ENCODE results near the gene CMTM2. TPM values are rescaled to one million over a fixed set of nuclear protein-coding genes. Genes with fewer than 3 reads are reported as not detected.

Gene CMTM2
- total and polyA plus RNA-seq, 2 donors (not counting 1 experiment from before 2014, with no cell fraction given) = not detected

- TF ChIP-seq, protein P1, sequence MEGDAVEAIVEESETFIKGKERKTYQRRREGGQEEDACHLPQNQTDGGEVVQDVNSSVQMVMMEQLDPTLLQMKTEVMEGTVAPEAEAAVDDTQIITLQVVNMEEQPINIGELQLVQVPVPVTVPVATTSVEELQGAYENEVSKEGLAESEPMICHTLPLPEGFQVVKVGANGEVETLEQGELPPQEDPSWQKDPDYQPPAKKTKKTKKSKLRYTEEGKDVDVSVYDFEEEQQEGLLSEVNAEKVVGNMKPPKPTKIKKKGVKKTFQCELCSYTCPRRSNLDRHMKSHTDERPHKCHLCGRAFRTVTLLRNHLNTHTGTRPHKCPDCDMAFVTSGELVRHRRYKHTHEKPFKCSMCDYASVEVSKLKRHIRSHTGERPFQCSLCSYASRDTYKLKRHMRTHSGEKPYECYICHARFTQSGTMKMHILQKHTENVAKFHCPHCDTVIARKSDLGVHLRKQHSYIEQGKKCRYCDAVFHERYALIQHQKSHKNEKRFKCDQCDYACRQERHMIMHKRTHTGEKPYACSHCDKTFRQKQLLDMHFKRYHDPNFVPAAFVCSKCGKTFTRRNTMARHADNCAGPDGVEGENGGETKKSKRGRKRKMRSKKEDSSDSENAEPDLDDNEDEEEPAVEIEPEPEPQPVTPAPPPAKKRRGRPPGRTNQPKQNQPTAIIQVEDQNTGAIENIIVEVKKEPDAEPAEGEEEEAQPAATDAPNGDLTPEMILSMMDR (IDR thresholded peaks at IDR 0.05) = no peak
- TF ChIP-seq EZH2 (IDR thresholded peaks at IDR 0.05; ENCODE audit: borderline replicate concordance, insufficient read depth, low read depth, low read length, poor library complexity, severe bottlenecking) = no peak
- H3K9me3 Mint-ChIP-seq (ENCODE audit: insufficient read depth) = no peaks in the 10 kb centered on the region
- Histone ChIP-seq H3K9ac (ENCODE audit: low read length) (no peak overlapping the region), H4K20me1 (ENCODE audit: control insufficient read depth, insufficient read depth, low read length, poor library complexity, severe bottlenecking) (no peaks in the 10 kb centered on the region), H3K4me2 (replicated peaks; ENCODE audit: low read depth, low read length, poor library complexity, severe bottlenecking) (no peak overlapping the region), H3K4me3 (ENCODE audit: control extremely low read depth in 1 of 5, extremely low read depth in 1 of 5, insufficient read depth in 1 of 5, low read depth in 2 of 5, low read length in 4 of 5) (no peak overlapping the region), H3K36me3 (replicated peaks in 1 of 2; ENCODE audit: control extremely low read depth in 1 of 2, control insufficient read depth in 1 of 2, extremely low read depth in 1 of 2, insufficient read depth in 2 of 2, low read length in 1 of 2) (no peaks in the 10 kb centered on the region), H3K79me2 (ENCODE audit: control insufficient read depth, insufficient read depth, low read length) (no peaks in the 10 kb centered on the region), H2AFZ (ENCODE audit: insufficient read depth, low read depth, low read length, poor library complexity, severe bottlenecking) (no peak overlapping the region), H3K9me3 (ENCODE audit: control extremely low read depth in 1 of 3, control insufficient read depth in 2 of 3, insufficient read depth in 1 of 3, low read length in 2 of 3) (no peaks in the 10 kb centered on the region), H3K27ac (ENCODE audit: low read length in 2 of 2) (no peak overlapping the region), H3K4me1 (ENCODE audit: control insufficient read depth in 2 of 2, insufficient read depth in 2 of 2, low read length in 2 of 2) (no peaks in the 10 kb centered on the region), H3K27me3 (replicated peaks in 1 of 4; ENCODE audit: control extremely low read depth in 1 of 4, control insufficient read depth in 3 of 4, insufficient read depth in 4 of 4, low read length in 3 of 4) (peaks cover 0 to 6% (median 3%) of the 10 kb centered on the region in 4 experiments)
- H3K27ac Mint-ChIP-seq = no peak overlapping the region
- no peak overlapping the region for H3K4me3 Mint-ChIP-seq
- H3K4me1 Mint-ChIP-seq = no peaks in the 10 kb centered on the region
- 100% methylated on average over 1 of the region's 4 CpGs for WGBS (ENCODE audit: insufficient coverage)
- ATAC-seq (ENCODE audit: low read depth) = no peak
- intact Hi-C loops (cut with micrococcal nuclease) = no loop called here
- DNase-seq = no peak
- POLR2A ChIA-PET = no interaction called here
- peaks cover 26% of the 10 kb centered on the region for H3K27me3 Mint-ChIP-seq
- CTCF ChIA-PET = no interaction called here
These were observed 36.9 kb downstream of the CMTM2 start for GRCh38 chr16:66616169-66616568.

DNA sequence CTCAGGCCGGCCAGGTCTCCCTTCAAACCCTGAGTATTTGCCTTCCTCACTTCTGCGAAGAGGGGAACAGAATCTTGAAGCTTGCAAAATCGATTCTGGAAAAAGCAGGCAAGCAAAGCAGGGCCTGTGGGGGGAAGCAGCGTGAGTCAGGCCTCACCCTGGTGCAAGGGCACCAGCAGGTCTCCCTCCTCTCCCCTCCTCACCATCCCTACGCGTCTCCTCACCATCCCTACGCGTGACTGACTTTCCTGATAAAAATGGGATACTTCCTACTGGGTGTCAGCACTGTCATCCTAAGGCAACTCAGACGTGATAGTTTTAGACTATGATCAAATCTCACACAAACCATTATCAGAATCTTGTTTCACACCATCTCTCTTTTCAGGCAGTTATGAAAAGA, 37.3 kb downstream of the CMTM2 start:
- Mint-ChIP-seq H3K4me1 (no peaks in the 10 kb centered on the region), H3K27ac (no peak overlapping the region), H3K27me3 (peaks cover 28% of the 10 kb centered on the region), H3K4me3 (no peak overlapping the region), H3K9me3 (ENCODE audit: insufficient read depth) (no peaks in the 10 kb centered on the region)
- ATAC-seq (ENCODE audit: low read depth) = no peak
- Histone ChIP-seq H4K20me1 (ENCODE audit: control insufficient read depth, insufficient read depth, low read length, poor library complexity, severe bottlenecking) (no peaks in the 10 kb centered on the region), H3K27me3 (replicated peaks in 1 of 4; ENCODE audit: control extremely low read depth in 1 of 4, control insufficient read depth in 3 of 4, insufficient read depth in 4 of 4, low read length in 3 of 4) (peaks cover 0 to 6% (median 3%) of the 10 kb centered on the region in 4 experiments), H3K4me1 (ENCODE audit: control insufficient read depth in 2 of 2, insufficient read depth in 2 of 2, low read length in 2 of 2) (no peaks in the 10 kb centered on the region), H3K27ac (ENCODE audit: low read length in 2 of 2) (no peak overlapping the region), H2AFZ (ENCODE audit: insufficient read depth, low read depth, low read length, poor library complexity, severe bottlenecking) (no peak overlapping the region), H3K79me2 (ENCODE audit: control insufficient read depth, insufficient read depth, low read length) (no peaks in the 10 kb centered on the region), H3K36me3 (replicated peaks in 1 of 2; ENCODE audit: control extremely low read depth in 1 of 2, control insufficient read depth in 1 of 2, extremely low read depth in 1 of 2, insufficient read depth in 2 of 2, low read length in 1 of 2) (no peaks in the 10 kb centered on the region), H3K9me3 (ENCODE audit: control extremely low read depth in 1 of 3, control insufficient read depth in 2 of 3, insufficient read depth in 1 of 3, low read length in 2 of 3) (no peaks in the 10 kb centered on the region), H3K4me2 (replicated peaks; ENCODE audit: low read depth, low read length, poor library complexity, severe bottlenecking) (no peak overlapping the region), H3K9ac (ENCODE audit: low read length) (no peak overlapping the region), H3K4me3 (ENCODE audit: control extremely low read depth in 1 of 5, extremely low read depth in 1 of 5, insufficient read depth in 1 of 5, low read depth in 2 of 5, low read length in 4 of 5) (no peak overlapping the region)
- TF ChIP-seq, protein P1 (IDR thresholded peaks at IDR 0.05) = no peak
- no peak for TF ChIP-seq EZH2 (IDR thresholded peaks at IDR 0.05; ENCODE audit: borderline replicate concordance, insufficient read depth, low read depth, low read length, poor library complexity, severe bottlenecking)
- intact Hi-C loops (cut with micrococcal nuclease) = no loop called here
- CTCF ChIA-PET = interaction anchor here (1.6 kb wide), 1 partner anchor 34 kb away, joined by 4 read pairs; no protein-coding TSS in a partner anchor
- no peak for DNase-seq
- POLR2A ChIA-PET = no interaction called here
- 97% methylated on average over 7 of the region's 9 CpGs for WGBS (ENCODE audit: insufficient coverage)

Data from B cell (primary cell).